ENCODE results near the gene SAMD4A. TPM values are rescaled to one million over a fixed set of nuclear protein-coding genes. Genes with fewer than 3 reads are reported as not detected.
A peak's percentile ranks its signal among the peaks of the same experiment; 100 is the strongest.

The SAMD4A gene
- total and polyA plus RNA-seq, 2 of the 4 experiments (the other 2 are of a cell fraction) = 22.9 to 38.2 TPM

- BruUV-seq (replicated peaks) = no TSS peak
- Histone ChIP-seq H3K4me2 (ENCODE audit: low read depth, low read length) (peak overlapping the region; percentile 65), H3K4me3 (ENCODE audit: insufficient read depth, low read depth, low read length) (no peak overlapping the region), H2BK20ac (ENCODE audit: low read depth, low read length) (peak overlapping the region; percentile 59; the same call in 1 of the 2 replicates), H3K27ac (ENCODE audit: insufficient read depth, low read length) (peak overlapping the region; percentile 83; the same call in 1 of the 2 replicates), H3K14ac (replicated peaks; ENCODE audit: low read depth, low read length) (peak overlapping the region; percentile 63; the same call in 1 of the 2 replicates), H3K56ac (ENCODE audit: extremely low read depth, insufficient read depth, low read length) (no peak overlapping the region), H4K8ac (ENCODE audit: low read depth in 2 of 2, low read length in 2 of 2) (no peak overlapping the region; a peak in 1 of 4 replicates), H3K4ac (ENCODE audit: low read depth, low read length) (peak overlapping the region; percentile 14; the same call in 1 of the 2 replicates), H3K4me1 (ENCODE audit: control insufficient read depth, insufficient read depth, low read length) (peaks cover 25% of the 10 kb centered on the region), H4K91ac (ENCODE audit: insufficient read depth, low read depth, low read length) (no peak overlapping the region; the same call in 1 of the 2 replicates), H2AFZ (replicated peaks; ENCODE audit: low read length, poor library complexity) (no peak overlapping the region), H3K9me1 (ENCODE audit: insufficient read depth, low read length) (peaks cover 23% of the 10 kb centered on the region), H2BK5ac (ENCODE audit: low read depth, low read length, poor library complexity, severe bottlenecking) (peak overlapping the region; percentile 57), H4K20me1 (ENCODE audit: insufficient read depth, low read length) (peaks cover 61% of the 10 kb centered on the region), H2BK120ac (ENCODE audit: low read depth, low read length) (no peak overlapping the region), H2BK15ac (ENCODE audit: low read depth, low read length) (no peak overlapping the region), H2AK9ac (replicated peaks; ENCODE audit: low read depth, low read length, poor library complexity) (no peak overlapping the region), H3K9ac (ENCODE audit: low read depth, low read length) (no peak overlapping the region), H3K36me3 (ENCODE audit: control insufficient read depth, insufficient read depth, low read length) (0 out of 2 replicates have a peak, but pooled peaks cover 3% of the 10 kb centered on the region), H3K23ac (ENCODE audit: low read depth, low read length) (peak overlapping the region; percentile 76), H3K18ac (ENCODE audit: low read depth, low read length) (peak overlapping the region; percentile 39), H3K9me3 (ENCODE audit: control insufficient read depth, insufficient read depth, low read length) (no peaks in the 10 kb centered on the region), H2AK5ac (ENCODE audit: low read depth, low read length) (peak overlapping the region; percentile 18; the same call in 1 of the 2 replicates), H3K79me1 (ENCODE audit: low read depth in 1 of 2, low read length in 2 of 2) (peaks cover 58 to 88% of the 10 kb centered on the region in 2 experiments), H4K5ac (ENCODE audit: low read depth, low read length) (peak overlapping the region; percentile 52; the same call in 1 of the 2 replicates), H3K27me3 (ENCODE audit: control insufficient read depth, insufficient read depth, low read length) (no peaks in the 10 kb centered on the region)
- ChIA-PET POLR2A (ENCODE audit: unreplicated experiment) (no interaction called here), CTCF (interaction anchor here (0.6 to 1.6 kb wide), 3 partner anchors 19 to 250 kb away, joined by 3 to 4 read pairs (median 3); no protein-coding TSS in a partner anchor)
- WGBS, 2 experiments (ENCODE audit: extremely low coverage in 2 of 2, insufficient read length in 1 of 2) = no CpG with 5 or more reads among the region's 5 CpGs
- intact Hi-C loops (cut with micrococcal nuclease) = no loop called here
- dilution Hi-C loops (cut with HindIII; ENCODE audit: low sequenced_read_pairs, unreplicated experiment) = no loop called here
- peak; percentile 46 for ATAC-seq (ENCODE audit: low read depth)
- in situ Hi-C loops (cut with MboI; ENCODE audit: low sequenced_read_pairs) = no loop called here
- DNase-seq = peak; percentile 59
- TF ChIP-seq USF2 (IDR thresholded peaks at IDR 0.05; ENCODE audit: low read depth, low read length) (no peak), NFE2L2 (IDR thresholded peaks at IDR 0.05; ENCODE audit: low read depth, low read length) (peak; percentile 52; the same call in 1 of the 2 replicates), FOS (IDR thresholded peaks at IDR 0.05; ENCODE audit: low read depth, low read length) (no peak)
Observed at GRCh38 chr14:54712465-54713200, 145.7 kb downstream of the SAMD4A start.
